Measurements from ENCODE around the gene RNU2-63P. TPM values are rescaled to one million over a fixed set of nuclear protein-coding genes. Genes with fewer than 3 reads are reported as not detected.

RNU2-63P gene
- total RNA-seq, 1 experiment from 2014 or later, result 7.7 TPM

Other genes starting within 250 kb of the RNU2-63P start
- gene RGPD2, start 190.8 kb downstream of the RNU2-63P start, total RNA-seq (2021), result 3.3 to 4.4 TPM (median 3.7 TPM) in 3 replicates
- 7.6 to 9.6 TPM (median 9.3 TPM) in 3 replicates for gene KRCC1, start 39.2 kb upstream of the RNU2-63P start, total RNA-seq (2021)
- gene SMYD1, start 51.3 kb upstream of the RNU2-63P start, total RNA-seq (2021), result not detected in 3 replicates
- 0.39 to 1.1 TPM (median 0.46 TPM) in 3 replicates for gene FABP1, start 111.5 kb upstream of the RNU2-63P start, total RNA-seq (2021)
- gene THNSL2, start 153.8 kb upstream of the RNU2-63P start, total RNA-seq (2021), result 10.5 to 15.7 TPM (median 15.1 TPM) in 3 replicates